Large intestine (tissue), 3 donors: ENCODE measurements around the gene LY9. TPM values are rescaled to one million over a fixed set of nuclear protein-coding genes. Genes with fewer than 3 reads are reported as not detected.
A peak's percentile ranks its signal among the peaks of the same experiment; 100 is the strongest.

Experiments
- DNase-seq, 2 donors: peaks; one replicate each; pipeline versions ENCODE4 v3.0.0 to v3.0.0-alpha.2; 2013
- H3K27ac ChIP-seq: one replicate; pipeline ENCODE4 v1.5.1; 2013; ENCODE audit warnings: low read length
- H3K27me3 ChIP-seq: 2 replicates; pipeline ENCODE4 v1.6.1; 2013; ENCODE audit warnings: low read length; ENCODE audit not compliant: control insufficient read depth, insufficient read depth
- H3K36me3 ChIP-seq: 2 replicates; pipeline ENCODE4 v1.6.1; 2013; ENCODE audit warnings: low read length; ENCODE audit not compliant: control insufficient read depth, insufficient read depth
- H3K4me1 ChIP-seq: one replicate; pipeline ENCODE4 v1.6.1; 2013; ENCODE audit warnings: low read length; ENCODE audit not compliant: control insufficient read depth, insufficient read depth
- H3K4me3 ChIP-seq: one replicate; pipeline ENCODE4 v1.5.1; 2013; ENCODE audit warnings: low read length
- H3K9me3 ChIP-seq: one replicate; pipeline ENCODE4 v1.6.1; 2013; ENCODE audit warnings: mild to moderate bottlenecking, low read depth, low read length, moderate library complexity; ENCODE audit not compliant: control insufficient read depth
- WGBS: methylation state at CpG from one replicate; pipeline ENCODE4 v1.1.5; 2013; ENCODE audit warnings: low lambda C conversion rate; ENCODE audit not compliant: insufficient coverage; 5-methylcytosine and 5-hydroxymethylcytosine counted together
- polyA plus RNA-seq: library from polyadenylated mRNA; unstranded; fragments of 120-200 nt; gene quantifications from one replicate; pipeline ENCODE4 v1.2.1, GENCODE V29; 2013

The LY9 gene
- polyA plus RNA-seq, 1 donor = 0.72 TPM

- Histone ChIP-seq H3K9me3 (no peaks in the 10 kb centered on the region), H3K27me3 (peaks cover 7% of the 10 kb centered on the region), H3K36me3 (no peaks in the 10 kb centered on the region), H3K4me1 (no peaks in the 10 kb centered on the region), H3K4me3 (no peak overlapping the region), H3K27ac (no peak overlapping the region)
- WGBS = no CpG with 5 or more reads among the region's 2 CpGs
- no peak for DNase-seq
Observed at GRCh38 chr1:160755461-160755860, 40.5 kb upstream of the LY9 start.

GRCh38 chr1:160755911-160756848, 39.8 kb upstream of the LY9 start:
- no peak for DNase-seq
- H3K27ac ChIP-seq = no peak overlapping the region
- no peak overlapping the region for H3K4me3 ChIP-seq
- H3K4me1 ChIP-seq = no peaks in the 10 kb centered on the region
- no CpG with 5 or more reads among the region's 5 CpGs for WGBS
- no peaks in the 10 kb centered on the region for H3K36me3 ChIP-seq
- peaks cover 5% of the 10 kb centered on the region for H3K27me3 ChIP-seq
- H3K9me3 ChIP-seq = no peaks in the 10 kb centered on the region

GRCh38 chr1:160756849-160757201, 39.1 kb upstream of the LY9 start:
- DNase-seq = no peak
- peaks cover 3% of the 10 kb centered on the region for H3K27me3 ChIP-seq
- H3K9me3 ChIP-seq = no peaks in the 10 kb centered on the region
- 100% methylated on average over 2 of the region's 2 CpGs for WGBS
- no peaks in the 10 kb centered on the region for H3K4me1 ChIP-seq
- H3K27ac ChIP-seq = no peak overlapping the region
- H3K4me3 ChIP-seq = no peak overlapping the region
- no peaks in the 10 kb centered on the region for H3K36me3 ChIP-seq

GRCh38 chr1:160758521-160758920, 37.5 kb upstream of the LY9 start:
- Histone ChIP-seq H3K9me3 (no peaks in the 10 kb centered on the region), H3K4me3 (no peak overlapping the region), H3K27ac (no peak overlapping the region), H3K36me3 (no peaks in the 10 kb centered on the region), H3K27me3 (no peaks in the 10 kb centered on the region), H3K4me1 (no peaks in the 10 kb centered on the region)
- 100% methylated on average over 1 of the region's 2 CpGs for WGBS
- no peak for DNase-seq

GRCh38 chr1:160759740-160760139, 36.2 kb upstream of the LY9 start:
- no peak overlapping the region for H3K4me3 ChIP-seq
- H3K27me3 ChIP-seq = no peaks in the 10 kb centered on the region
- DNase-seq = no peak

GRCh38 chr1:160761046-160761445, 34.9 kb upstream of the LY9 start:
- Histone ChIP-seq H3K4me1 (no peaks in the 10 kb centered on the region), H3K9me3 (no peaks in the 10 kb centered on the region), H3K4me3 (no peak overlapping the region), H3K27me3 (no peaks in the 10 kb centered on the region), H3K36me3 (no peaks in the 10 kb centered on the region), H3K27ac (no peak overlapping the region)
- no peak for DNase-seq
- WGBS = 90% methylated on average over 2 of the region's 4 CpGs

More at GRCh38 chr1:160759740-160760139, 36.2 kb upstream of the LY9 start:
- H3K27ac ChIP-seq = no peak overlapping the region
- H3K36me3 ChIP-seq = no peaks in the 10 kb centered on the region
- no peaks in the 10 kb centered on the region for H3K4me1 ChIP-seq
- H3K9me3 ChIP-seq = no peaks in the 10 kb centered on the region

GRCh38 chr1:160761886-160762285, 34.1 kb upstream of the LY9 start:
- no peaks in the 10 kb centered on the region for H3K9me3 ChIP-seq
- WGBS = no CpG with 5 or more reads among the region's 2 CpGs

GRCh38 chr1:160763993-160764392, 32.0 kb upstream of the LY9 start:
- no peaks in the 10 kb centered on the region for H3K36me3 ChIP-seq
- no peak for DNase-seq
- H3K27ac ChIP-seq = no peak overlapping the region
- H3K27me3 ChIP-seq = no peaks in the 10 kb centered on the region
- no peaks in the 10 kb centered on the region for H3K9me3 ChIP-seq
- 100% methylated on average over 1 of the region's 3 CpGs for WGBS
- no peaks in the 10 kb centered on the region for H3K4me1 ChIP-seq
- no peak overlapping the region for H3K4me3 ChIP-seq

More at GRCh38 chr1:160761886-160762285, 34.1 kb upstream of the LY9 start:
- no peaks in the 10 kb centered on the region for H3K36me3 ChIP-seq
- H3K4me3 ChIP-seq = no peak overlapping the region
- H3K4me1 ChIP-seq = no peaks in the 10 kb centered on the region
- no peaks in the 10 kb centered on the region for H3K27me3 ChIP-seq
- no peak for DNase-seq
- no peak overlapping the region for H3K27ac ChIP-seq

GRCh38 chr1:160767395-160768294, 28.3 kb upstream of the LY9 start:
- no peak overlapping the region for H3K27ac ChIP-seq
- no peaks in the 10 kb centered on the region for H3K4me1 ChIP-seq
- DNase-seq = no peak
- H3K4me3 ChIP-seq = no peak overlapping the region
- H3K27me3 ChIP-seq = no peaks in the 10 kb centered on the region
- 87% methylated on average over 3 of the region's 8 CpGs for WGBS
- no peaks in the 10 kb centered on the region for H3K36me3 ChIP-seq
- H3K9me3 ChIP-seq = no peaks in the 10 kb centered on the region

GRCh38 chr1:160768295-160768657, 27.7 kb upstream of the LY9 start:
- no peaks in the 10 kb centered on the region for H3K4me1 ChIP-seq
- H3K9me3 ChIP-seq = no peaks in the 10 kb centered on the region
- no peak overlapping the region for H3K4me3 ChIP-seq
- H3K27me3 ChIP-seq = no peaks in the 10 kb centered on the region
- no peak overlapping the region for H3K27ac ChIP-seq
- DNase-seq = peak; percentile 28 to 39
- H3K36me3 ChIP-seq = no peaks in the 10 kb centered on the region
